RWPE1 (cell line): ENCODE results near the gene TNFAIP3.

ENCODE experiments used
- CTCF ChIA-PET: fragments of 350-600 bp; sonication (Branson Sonifier 250); formaldehyde crosslinking; extraction: SDS; loops from one replicate; lab custom pipeline; 2021; lab: Yijun Ruan, JAX
- POLR2A ChIA-PET: fragments of 400-600 bp; formaldehyde crosslinking; extraction: SDS; loops from one replicate; lab custom pipeline; 2020; ENCODE audit warnings: antibody characterized with exemption; ENCODE audit not compliant: low non-redundant PET; lab: Yijun Ruan, JAX
- DNase-seq: peaks from one replicate; pipeline ENCODE4 v3.0.0; 2012; ENCODE audit warnings: low spot score
- H3K27ac ChIP-seq: fragments of 450-650 bp; 2 replicates; pipeline ENCODE4 v1.5.1; 2017
- TF ChIP-seq, protein P1 (sequence below): fragments of 450-650 bp; conservative IDR thresholded peaks from 2 replicates; pipeline ENCODE4 v1.5.1; 2017; ENCODE audit warnings: low read depth, mild to moderate bottlenecking

The TNFAIP3 gene

DNA sequence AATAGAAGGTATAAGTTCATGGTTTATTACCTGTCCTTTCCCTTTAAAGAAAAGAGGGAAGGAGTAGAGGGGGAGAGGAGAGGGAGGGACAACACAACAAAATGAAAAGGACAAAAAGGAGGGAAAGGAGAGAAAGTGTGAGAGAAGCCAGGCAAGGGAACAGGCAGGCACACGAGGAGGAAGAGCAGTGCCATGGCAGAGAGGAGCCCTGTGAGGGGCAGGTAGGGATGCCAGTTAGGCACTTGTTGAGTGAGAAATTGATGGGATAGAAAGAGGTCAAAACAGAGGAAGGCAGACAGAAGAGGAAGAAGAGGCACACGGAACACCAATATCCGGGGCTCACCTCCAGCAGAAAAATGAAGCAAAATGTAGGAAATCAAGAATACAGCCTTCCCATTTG is 42.5 kb downstream of the TNFAIP3 start:
- CTCF ChIA-PET = no interaction called here
- no peak overlapping the region for H3K27ac ChIP-seq
- POLR2A ChIA-PET = no interaction called here
- TF ChIP-seq, protein P1, sequence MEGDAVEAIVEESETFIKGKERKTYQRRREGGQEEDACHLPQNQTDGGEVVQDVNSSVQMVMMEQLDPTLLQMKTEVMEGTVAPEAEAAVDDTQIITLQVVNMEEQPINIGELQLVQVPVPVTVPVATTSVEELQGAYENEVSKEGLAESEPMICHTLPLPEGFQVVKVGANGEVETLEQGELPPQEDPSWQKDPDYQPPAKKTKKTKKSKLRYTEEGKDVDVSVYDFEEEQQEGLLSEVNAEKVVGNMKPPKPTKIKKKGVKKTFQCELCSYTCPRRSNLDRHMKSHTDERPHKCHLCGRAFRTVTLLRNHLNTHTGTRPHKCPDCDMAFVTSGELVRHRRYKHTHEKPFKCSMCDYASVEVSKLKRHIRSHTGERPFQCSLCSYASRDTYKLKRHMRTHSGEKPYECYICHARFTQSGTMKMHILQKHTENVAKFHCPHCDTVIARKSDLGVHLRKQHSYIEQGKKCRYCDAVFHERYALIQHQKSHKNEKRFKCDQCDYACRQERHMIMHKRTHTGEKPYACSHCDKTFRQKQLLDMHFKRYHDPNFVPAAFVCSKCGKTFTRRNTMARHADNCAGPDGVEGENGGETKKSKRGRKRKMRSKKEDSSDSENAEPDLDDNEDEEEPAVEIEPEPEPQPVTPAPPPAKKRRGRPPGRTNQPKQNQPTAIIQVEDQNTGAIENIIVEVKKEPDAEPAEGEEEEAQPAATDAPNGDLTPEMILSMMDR = no peak
- no peak for DNase-seq

DNA sequence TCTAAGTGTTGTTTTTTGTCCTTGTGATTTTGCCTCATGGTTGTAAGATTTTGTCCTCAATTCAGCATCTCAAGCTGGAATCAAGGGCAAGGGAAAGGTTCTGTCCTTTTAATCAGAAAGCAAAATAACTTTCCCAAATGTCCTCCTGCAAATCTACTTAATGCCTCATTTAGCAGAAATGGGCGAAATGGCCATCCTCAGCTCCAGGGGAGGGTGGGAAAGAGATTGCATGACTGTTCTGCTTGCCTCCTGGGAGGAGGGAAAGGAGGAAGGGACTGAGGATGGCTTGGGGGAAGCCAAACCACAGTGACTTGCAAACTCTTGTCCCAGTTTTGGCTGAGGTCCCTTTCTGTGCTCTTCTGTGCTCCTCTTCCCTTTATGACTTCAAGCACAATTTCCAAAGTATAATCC is 43.4 kb downstream of the TNFAIP3 start:
- no peak overlapping the region for H3K27ac ChIP-seq
- TF ChIP-seq, protein P1 = no peak
- no peak for DNase-seq
- POLR2A ChIA-PET = no interaction called here
- CTCF ChIA-PET = no interaction called here

DNA sequence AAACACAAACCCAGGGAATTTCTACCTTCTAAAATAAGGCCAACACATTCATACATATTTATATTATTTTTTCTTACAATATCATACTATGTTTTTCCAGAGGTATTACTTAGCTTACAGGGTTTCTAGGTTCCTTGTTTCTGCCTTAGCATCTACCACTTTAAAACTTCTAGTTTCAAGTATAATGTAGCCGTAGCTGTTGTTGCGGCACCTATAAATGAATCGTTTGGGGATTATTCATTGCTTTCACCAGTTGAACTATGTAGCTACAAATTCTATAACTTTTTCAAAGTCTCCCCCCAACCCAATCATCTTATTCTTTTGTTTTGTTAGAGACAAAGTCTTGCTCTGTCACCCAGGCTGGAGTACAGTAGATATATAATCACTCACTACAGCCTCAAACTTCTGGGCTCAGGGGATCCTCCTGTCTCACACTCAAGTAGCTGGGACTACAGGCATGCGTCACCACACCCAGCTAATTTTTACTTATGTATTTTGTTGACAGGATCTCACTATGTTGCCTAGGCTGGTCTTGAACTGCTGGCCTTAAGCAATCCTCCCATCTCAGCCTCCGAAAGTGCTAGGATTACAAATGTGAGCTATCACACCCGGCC is 43.9 kb downstream of the TNFAIP3 start:
- TF ChIP-seq, protein P1 = no peak
- no peak overlapping the region for H3K27ac ChIP-seq
- CTCF ChIA-PET = no interaction called here
- DNase-seq = no peak
- POLR2A ChIA-PET = no interaction called here

DNA sequence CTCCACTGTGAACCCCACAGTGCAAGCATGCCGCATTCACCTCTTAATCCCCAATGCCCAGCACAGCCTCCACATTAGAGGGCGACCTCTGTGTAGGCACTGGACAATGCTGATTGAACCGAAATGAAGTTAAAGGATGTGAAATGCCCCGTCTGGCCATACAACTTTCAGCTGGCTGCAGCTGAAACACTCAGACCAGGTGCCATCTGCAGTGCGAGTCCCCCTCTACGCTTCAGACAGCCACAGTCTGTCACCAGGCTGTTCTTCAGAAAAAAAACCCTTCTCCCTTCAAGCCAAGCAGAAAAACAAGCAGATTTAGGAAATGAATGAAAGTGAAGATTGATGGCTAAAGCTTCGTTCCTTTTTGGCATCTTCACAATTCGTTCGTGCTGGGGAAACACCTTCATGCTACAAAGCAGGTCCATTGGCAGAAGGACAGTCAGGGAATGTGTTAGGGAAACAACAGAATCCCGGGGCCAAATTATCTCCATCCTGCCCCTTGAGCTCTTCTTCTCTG is 44.7 kb downstream of the TNFAIP3 start:
- TF ChIP-seq, protein P1 = no peak
- no peak overlapping the region for H3K27ac ChIP-seq
- DNase-seq = no peak
- POLR2A ChIA-PET = no interaction called here
- CTCF ChIA-PET = interaction anchor here (0.6 kb wide), 1 partner anchor 255 kb away, joined by 3 read pairs; no protein-coding TSS in a partner anchor

DNA sequence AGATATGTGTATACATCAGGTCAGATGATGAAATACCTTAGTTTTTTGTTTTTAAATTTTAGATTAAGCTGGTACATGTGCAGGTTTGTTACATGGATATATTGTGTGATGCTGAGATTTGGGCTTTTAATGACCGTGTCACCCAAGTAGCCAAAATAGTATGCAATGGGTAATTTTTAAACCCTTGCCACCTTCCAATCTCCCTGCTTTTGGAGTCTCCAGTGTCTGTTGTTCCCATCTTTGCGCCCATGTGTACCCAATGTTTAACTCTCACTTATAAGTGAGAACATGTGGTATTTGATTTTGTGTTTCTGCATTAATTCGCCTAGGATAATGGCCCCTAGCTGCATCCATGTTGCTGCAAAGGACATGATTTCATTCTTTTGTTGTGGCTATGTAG is 45.8 kb downstream of the TNFAIP3 start:
- DNase-seq = no peak
- no peak overlapping the region for H3K27ac ChIP-seq
- TF ChIP-seq, protein P1 = no peak
- CTCF ChIA-PET = interaction anchor here (0.6 kb wide), 1 partner anchor 12 kb away, joined by 3 read pairs; no protein-coding TSS in a partner anchor
- POLR2A ChIA-PET = no interaction called here

DNA sequence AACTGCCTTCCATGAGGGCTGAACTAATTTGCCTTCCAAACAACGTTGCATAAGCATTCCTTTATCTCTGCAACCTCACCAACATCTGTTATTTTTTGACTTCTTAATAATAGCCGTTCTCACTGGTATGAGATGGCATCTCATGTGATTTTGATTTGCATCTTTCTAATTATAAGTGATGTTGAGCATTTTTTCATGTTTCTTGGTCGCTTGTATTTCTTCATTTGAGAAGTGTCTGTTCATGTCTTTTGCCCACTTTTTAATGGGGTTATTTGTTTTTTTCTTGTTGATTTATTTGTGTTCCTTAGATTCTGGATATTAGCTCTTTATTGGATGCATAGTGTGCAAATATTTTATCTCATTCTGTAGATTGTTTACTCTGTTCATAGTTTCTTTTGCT is 46.4 kb downstream of the TNFAIP3 start:
- ChIA-PET POLR2A (no interaction called here), CTCF (interaction anchor here (0.6 kb wide), 1 partner anchor 1165 kb away, joined by 8 read pairs; no protein-coding TSS in a partner anchor)
- DNase-seq = no peak
- H3K27ac ChIP-seq = no peak overlapping the region
- TF ChIP-seq, protein P1 = no peak
